Hematopoietic multipotent progenitor cell treated with erythropoietin and hydrocortisone succinate and interleukin-3 and kit ligand, for 8 days (in vitro differentiated cells): Measurements from ENCODE around the gene PWWP2B.

Experiments
- DNase-seq: peaks from one replicate; pipeline ENCODE4 v3.0.0-alpha.2; 2015

The PWWP2B gene

DNA sequence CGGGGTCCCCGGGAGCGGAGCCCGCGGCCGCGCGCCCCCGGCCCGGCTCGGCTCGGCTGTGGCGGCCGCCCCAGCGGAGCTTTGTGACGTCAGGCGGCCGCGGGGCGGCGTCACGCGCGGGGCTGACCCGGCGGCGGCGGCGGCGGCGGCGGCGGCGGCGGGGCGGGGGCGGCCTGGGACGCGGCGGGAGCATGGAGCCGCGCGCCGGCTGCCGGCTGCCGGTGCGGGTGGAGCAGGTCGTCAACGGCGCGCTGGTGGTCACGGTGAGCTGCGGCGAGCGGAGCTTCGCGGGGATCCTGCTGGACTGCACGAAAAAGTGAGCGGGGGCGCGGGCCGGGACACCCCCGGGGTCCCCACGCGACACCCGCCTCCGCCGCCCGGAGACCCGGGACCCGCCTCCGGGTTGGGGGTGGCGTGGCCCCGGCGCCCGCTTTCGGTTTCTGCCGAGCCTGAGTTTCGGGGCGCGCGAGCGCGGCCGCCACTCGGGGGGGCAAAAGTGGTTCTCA is at the start of gene PWWP2B:
Gene PWWP2B, plus strand, starts transcription at position 165 of the 506 bp plus-strand sequence. Its CDS starts 27 bp downstream, at position 192.
- DNase-seq: no peak

DNA sequence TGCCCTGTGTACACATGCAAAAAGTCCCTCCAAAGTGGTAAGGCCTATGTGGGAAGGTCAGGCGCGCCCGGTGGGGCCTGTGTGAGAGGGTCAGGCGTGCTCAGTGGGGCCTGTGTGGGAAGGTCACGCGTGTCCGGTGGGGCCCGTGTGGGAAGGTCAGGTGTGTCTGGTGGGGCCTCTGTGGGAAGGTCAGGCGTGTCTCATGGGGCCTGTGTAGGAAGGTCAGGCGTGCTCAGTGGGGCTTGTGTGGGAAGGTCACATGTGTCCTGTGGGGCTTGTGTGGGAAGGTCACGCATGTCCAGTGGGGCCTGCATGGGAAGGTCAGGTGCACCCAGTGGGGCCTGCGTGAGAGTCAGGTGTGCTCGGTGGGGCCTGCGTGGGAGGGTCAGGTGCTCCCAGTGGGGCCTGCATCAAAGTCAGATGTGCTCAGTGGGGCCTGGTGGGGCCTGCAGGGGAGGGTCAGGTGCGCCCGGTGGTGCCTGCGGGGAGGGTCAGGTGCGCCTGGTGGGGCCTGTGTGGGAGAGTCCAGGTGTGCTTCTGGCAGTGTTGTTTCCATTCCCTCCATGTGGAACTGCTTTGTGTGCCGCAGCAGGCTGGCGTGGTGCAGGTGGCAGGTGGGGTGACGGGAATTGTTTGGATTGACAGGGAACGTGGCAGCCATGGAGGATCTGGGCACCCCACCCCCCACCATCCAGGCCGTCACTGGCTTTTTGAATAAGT is 49.6 kb upstream of the PWWP2B start:
- DNase-seq: no peak

DNA sequence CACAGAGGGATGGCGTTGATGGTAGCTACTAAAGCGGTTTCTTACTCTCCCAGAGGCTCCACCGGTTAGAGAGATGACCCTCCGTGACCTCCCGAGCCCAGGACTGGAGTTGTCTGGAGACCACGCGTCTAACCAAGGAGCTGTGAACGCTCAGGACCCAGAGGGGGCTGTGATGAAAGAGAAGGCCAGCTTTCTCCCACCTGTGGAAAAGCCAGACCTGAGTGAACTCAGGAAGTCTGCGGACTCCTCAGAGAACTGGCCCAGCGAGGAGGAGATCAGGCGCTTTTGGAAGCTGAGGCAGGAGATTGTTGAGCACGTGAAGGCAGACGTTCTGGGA is 49.1 kb upstream of the PWWP2B start:
- no peak for DNase-seq

DNA sequence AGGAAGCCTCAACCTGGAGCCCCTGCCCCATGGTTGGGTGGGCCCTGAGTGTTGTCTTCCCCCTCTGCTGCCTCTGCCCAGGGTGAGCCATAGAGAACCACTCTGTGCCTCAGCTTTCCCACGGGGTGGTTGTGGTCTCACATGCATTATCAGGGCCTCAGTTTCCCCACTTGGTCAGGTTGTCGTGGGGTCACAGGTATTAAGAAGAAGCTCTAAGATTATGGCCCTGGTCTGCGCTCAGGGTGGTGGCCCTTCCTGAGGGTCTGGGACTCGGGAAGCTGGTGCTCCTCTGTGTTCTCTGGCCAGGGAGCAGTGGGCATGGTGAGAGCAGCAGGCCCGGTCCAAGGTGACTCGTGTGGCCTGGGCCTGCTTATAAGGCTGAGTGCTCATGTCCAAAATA is 47.2 kb upstream of the PWWP2B start:
- DNase-seq: no peak

DNA sequence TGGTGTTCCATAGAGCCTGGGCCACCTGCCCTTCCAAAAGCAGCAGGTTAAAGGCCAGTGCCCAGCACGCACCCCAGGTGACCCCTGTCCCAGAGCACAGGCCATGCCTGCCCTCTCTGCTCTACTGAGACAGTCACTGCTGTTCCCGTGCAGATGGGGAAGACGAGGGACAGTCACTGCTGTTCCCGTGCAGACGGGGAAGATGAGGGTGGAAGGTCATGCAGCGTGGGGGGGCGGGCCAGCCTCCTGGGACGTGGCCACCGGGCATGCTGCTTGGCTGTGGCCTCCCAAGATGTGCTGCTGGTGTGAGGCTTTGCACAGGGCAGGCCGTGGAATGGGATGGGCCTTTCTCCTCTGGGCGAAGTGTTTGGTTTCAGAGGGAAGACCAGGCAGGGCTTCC is 46.6 kb upstream of the PWWP2B start:
- DNase-seq: no peak

DNA sequence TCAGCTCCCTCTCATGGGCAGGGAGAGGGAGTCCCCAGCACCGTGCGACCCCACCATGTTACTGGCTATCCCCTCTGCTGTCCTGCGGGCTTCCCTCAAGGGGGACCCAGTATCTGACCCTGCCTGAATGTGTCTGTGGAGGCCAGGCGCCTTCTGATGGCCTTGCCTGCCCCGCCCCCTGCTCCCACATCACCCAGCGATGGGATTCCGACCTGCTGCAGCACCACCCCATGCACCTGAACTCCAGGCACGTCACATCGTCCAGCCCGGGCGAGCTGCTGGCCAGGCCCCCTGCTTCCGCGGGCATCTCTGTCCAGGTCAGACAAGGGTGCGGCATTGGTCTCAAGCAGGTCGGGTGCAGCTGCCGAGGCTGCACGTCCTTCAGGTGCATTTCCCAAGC is 46.1 kb upstream of the PWWP2B start:
- no peak for DNase-seq

DNA sequence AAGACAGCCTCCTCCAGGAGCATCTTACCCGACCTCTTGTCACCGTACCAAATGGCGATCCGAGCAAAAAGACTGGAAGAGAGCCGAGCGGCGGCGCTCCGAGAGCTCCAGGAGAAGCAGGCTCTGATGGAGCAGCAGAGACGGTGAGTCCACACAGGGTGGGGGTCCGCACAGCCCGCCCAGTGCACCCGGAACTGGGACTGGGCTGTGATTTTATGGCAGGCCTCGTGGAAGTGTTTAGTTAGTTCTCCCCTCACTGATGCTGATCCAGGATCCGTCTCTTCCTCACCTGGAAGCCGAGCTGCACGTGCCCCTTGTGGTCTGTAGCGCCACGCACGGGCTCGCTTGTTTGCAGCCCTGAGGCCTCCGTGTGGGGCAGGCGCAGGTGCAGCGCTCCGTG is 45.4 kb upstream of the PWWP2B start:
- DNase-seq: no peak

DNA sequence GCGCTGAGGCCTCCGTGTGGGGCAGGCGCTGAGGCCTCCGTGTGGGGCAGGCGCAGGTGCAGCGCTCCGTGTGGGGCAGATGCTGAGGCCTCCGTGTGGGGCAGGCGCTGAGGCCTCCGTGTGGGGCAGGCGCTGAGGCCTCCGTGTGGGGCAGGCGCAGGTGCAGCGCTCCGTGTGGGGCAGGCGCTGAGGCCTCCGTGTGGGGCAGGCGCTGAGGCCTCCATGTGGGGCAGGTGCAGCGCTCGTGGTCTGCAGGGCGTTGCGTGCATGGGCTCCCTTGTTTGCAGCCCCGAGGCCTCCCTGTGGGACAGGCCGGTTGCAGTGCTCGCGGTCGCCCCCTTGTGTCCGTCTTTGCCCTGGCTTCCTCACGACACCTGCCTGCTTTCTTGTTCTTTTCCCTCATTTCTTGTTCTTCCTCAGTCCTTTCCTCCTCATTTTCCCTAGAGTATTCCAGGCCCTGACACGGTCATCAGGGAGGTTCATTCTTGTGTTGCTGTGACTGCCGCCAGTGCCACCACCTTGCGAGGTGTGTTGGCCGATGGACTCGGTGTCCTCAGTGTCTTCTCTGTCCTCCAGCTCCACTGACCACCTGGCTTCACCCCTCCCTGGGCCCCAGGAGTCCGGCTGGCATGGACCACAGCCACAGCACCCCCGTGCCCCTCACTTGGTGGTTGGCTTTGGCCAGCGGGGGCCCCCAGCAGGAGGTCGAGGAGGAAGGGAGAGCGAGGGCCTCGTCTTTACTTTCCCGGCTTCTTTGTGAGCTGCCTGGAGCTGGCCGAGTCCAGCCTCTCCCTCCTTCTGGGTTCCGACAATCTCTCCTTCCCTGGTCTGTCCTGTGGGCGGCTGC is 44.3 kb upstream of the PWWP2B start:
- DNase-seq: peak; percentile 53

DNA sequence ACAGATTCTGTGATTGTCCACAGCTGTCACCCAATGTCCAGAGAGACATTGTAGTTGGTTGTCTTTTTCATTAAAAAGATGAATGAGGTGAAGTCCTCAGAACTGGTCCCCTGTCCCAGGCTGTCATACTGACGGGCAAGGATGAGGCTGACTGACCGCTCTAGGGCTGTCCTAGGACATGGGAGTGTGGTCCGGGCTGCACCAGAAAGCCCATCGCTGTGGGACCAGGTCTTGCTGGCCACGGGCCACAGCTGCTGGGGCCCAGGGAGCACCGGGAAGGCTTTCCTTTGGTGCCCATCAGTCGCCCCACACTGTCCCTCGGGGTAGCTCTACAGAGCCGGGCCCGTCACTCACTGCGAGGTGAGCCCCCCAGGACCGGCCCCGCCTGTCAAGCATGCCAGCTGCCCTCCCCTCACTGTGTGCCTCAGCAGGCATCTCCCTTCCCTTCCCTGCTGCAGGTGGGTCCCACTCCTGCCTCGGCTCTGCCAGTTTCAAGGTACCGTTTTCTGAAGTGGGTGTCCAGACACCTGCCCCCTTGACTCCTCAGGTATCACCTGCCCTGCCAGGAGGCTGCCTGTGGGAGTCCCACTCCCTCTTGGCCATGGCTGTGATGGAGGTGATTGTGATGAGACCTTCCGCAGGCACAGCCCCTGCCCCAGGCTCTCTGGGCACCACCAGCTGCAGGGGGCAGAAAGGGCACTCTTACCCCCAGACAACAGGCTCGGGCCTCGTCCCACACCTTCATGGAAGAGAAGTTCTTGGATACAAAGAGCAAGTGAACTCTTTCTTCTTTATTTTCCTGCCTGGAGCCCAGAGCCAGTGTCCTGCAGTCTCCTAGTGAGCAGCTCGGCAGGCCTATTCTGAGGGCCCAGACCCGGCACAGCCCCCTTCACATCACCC is 43.3 kb upstream of the PWWP2B start:
- DNase-seq: no peak

DNA sequence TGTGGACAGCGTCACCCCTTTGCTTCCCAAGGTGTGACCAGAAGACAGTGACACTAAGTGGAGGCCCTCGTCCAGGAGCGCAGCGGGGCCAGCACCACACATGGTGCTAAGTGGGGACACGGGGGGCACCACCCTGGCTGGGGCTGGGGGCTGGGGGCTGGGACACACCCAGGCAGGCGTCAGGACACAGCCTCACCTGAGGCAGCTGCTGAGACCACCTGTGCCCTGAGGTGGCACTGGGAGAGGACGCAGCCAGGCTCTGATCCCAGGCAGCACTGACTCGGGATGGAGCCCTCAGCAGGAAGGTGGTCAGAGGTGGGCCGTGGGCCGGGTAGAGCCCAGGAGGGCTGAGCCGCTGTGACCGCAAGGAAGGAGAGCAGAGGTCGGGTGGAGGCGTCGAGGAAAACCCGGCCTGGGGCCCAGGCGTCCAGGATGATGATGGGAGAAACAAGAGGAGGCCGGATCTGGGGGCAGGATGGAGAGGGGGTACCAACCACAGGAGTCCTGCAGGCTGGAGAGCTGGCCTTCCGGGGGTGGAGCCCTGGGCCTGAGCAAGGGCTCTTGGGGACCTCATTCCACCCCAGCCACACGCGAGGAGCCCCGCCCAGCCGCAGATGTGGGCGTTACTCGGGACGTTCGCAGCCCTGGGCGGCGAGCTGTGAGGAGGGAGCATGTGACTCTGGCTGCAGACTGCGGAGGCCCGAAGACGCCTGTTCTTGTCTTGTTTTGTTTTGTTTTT is 42.5 kb upstream of the PWWP2B start:
- DNase-seq: no peak

DNA sequence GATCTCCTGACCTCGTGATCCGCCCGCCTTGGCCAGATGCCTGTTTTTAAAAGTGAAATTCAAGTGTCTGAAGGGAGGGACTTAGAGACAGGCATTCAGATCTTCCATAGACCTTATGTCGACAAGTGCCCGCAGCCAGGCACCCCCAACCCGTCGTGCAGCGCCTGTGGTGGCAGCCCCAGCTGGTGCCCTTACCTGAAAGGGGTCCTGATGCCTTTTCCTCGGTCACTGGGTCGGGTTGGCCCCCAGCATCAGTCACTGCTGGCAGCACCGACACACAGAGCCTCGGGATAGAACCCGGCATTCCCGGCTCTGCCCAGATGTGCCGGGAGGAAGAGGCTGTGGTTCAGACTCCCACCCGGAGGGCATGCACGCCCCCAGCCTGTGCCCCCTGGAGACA is 41.7 kb upstream of the PWWP2B start:
- no peak for DNase-seq

DNA sequence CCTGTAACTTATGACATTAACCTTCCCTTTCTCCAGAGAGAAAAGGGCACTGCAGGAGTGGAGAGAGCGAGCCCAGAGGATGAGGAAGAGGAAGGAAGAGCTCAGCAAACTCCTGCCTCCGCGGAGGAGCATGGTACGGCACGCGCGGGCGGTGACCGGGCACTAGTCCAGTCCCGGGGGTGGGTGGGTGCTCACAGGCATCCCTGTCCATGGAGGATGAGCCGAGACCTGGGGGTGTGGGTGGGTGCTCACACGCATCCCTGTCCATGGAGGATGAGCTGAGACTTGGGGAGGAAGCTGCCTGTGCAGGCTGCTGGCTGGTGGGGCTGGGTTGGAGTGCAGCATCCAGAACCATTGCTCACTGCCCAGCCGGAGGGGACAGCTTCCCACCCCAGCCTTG is 41.2 kb upstream of the PWWP2B start:
- DNase-seq: no peak

DNA sequence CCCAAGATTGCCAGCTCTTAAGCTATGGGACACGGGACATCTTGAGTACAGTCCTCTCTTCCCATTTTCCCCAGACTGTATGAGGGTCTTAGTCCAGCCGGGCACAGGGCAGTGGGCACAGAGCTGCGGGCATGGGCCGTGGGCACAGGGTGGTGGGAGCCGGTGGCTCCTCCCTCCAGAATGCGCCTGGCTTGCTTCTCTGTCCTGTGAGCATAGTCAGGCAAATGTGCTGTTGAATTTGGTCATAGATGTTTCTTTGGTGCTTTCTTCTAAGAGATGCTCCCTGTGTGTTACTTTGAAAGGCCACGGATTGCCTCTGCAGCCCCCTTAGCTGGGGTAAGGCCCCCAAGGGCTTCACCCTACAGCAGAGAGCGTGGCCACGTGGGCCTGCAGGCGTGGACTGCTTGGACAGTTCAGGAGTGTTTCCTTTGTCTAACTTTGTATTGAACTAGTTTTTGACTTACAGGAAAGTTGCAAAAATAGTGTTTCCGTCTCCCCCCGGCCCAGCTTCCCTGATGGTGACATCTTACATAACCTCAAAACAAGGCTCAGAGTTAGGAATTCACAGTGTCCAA is 40.3 kb upstream of the PWWP2B start:
- no peak for DNase-seq

DNA sequence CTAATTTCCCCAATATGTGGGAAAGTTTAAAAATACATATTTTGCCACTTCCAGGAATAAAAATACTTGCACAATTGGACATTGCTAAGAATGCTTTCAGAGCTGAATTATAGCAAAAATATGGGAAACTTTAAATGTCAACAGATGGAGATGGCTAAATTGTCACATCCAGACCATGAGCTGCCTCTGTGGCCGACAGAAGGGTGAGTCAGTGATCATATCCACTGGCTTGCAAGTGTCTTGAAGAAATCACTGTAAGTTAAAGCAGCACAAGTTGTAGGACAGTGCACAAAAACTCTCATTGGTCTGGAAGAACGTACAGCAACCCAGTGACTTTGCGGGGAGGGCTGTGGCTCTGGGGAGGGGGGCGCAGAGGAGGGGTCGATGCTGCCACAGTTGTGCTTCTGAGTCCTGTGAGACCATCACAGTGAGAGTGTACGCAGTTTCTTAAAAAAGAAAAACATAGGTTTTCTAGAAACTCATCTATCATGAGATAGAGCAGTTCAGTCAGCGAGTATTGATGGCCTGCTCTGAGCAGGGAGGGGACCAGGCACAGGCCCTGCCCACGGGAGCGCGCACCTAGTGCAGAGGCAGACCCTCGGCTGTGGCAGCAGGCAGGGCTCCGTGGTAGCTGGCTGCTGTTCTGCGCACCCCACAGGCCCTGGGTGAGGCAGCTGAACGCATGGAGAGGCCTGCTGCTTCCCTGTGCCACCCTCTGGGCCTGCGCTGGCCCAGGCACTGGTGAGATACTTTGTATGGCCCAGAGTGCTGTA is 39.5 kb upstream of the PWWP2B start:
- DNase-seq: no peak

DNA sequence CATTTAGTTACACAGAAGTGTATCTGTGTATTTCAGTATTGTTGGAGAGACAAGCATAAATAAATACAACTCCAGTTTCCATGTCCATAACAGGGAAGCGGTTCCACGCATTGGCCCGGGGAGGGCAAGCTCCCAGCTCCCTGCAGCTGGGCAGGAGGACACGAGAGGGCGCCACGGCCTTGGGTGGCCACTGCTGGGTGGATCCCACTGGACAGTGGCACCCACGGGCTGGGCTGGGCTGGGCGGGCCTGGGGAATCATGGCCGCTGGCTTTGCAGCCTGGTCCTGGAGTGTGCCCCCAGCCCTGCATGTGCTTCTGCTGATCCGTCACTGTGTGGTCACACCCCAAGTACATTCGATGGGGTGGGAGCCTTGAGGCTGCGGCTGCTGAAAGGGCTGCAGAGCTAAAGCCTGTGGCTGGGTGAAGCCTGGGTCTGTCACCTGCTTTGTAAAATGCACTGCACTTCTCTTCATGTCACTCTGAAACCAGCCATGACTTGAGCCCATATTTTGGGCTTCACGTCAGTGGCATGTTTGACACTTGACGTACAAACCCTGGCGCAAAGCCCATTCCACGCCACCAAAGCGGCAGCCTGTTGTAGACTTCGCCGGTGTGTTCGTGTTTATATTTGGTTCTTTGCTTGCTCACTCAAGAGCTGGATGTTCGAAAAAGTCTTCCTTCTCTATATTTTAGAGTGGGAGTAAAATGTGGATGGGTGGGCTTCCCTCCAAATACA is 37.5 kb upstream of the PWWP2B start:
- no peak for DNase-seq

DNA sequence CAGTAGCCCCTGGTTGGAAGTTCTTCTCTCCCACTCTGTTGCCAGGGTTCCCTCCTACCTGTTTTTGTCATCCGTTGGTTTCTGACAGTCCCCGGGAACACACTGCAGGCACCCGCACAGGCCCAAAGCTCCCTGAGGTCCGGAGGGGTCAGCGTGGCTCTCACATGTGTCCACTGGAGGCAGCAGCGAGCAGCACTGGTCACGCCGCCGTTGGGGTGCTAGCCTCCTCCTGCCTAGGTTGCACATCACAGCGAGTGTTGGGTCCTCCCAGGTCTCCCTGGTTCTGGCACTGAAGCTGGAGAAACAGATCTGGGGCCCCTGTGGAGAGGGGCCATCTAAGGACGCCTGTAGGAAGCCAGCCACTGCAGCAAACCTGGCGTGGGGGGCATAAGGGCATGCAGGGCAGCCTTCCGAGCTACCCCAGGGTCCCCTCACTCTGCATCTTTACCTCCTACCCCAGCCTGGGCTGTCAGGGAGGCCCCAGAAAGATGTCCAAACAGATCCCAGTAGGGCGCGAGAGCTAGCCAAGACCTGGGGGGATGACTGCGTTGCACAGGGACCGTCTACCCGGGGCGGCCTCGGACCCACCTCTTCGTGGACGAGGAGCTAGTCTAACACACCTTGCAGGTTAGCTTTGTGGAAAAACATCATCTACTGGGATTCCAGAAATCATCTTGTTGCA is 36.1 kb upstream of the PWWP2B start:
- peak; percentile 47 for DNase-seq

DNA sequence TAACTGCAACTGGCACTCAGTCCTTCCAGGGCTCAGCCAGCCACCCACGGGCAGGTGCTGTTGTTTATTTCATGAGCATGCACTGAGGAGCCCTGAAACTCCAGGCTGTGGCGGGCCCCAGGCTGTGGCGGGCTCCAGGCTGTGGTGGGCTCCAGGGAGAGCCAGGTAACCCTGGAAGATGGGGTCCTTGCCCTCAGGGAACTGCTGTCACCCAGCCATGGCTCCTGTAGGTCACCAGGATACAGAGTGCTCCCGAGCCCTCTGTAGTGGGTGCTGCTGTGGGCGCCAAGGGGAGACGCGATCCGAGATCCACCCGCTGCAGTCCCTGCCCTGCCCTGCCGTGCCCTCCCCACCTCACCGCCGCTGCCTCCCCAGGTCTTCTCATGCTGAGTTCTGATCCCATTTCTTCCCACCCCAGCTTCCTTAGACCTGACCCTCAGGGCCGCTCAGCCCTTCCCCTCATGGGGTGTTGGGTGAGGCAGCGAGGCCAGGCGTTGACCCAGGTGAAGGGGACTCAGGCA is 35.4 kb upstream of the PWWP2B start:
- DNase-seq: no peak

DNA sequence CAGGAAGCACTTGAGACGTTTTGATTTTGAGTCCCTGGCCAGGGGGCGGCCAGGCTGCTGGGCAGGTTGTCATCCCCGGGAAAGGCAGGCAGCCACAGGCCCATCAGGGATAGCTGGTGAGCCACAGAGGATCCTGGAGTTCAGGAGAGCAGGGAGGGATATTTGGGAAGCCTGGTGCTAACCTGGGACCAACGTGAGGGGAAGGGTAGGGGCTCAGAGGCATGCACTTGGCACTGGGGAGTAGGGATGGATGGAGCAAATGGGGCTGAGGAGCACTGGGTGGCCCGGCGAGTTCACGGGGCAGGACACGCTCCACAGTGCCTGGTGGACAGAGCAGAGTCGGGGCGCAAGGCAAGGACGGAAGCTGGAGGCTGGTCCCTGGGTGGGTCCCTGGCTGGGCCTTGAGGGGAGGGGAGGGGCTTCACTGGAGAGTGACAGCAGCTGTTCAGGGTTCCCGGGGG is 34.8 kb upstream of the PWWP2B start:
- no peak for DNase-seq

DNA sequence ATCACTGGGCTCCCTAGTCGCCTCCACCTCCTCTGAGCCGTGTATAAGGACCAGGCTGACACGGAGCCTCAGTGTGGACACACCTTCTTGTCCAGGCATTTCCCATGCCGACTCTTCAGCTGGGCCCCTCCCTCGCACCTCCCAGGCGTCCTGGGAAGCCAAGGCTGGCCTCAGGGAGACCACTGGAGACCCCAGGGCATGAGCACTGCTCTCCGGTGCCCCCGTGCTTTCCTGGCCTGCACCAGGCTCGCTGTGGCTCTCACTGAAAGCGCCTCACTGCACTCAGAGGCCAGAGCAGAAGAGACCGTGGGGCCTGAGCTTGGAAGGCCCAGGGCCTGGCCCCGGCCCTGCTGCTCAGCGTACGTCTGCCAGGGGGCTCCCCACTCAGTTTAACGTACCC is 33.6 kb upstream of the PWWP2B start:
- no peak for DNase-seq
